OCI-LY1 (cell line): ENCODE data around the gene TCHH.

Source experiments
- H2AFZ ChIP-seq: fragments of 200-600 bp; sonication (generic), shearing (Covaris generic); 2 replicates; pipeline ENCODE4 v1.6.0; 2014; ENCODE audit warnings: antibody characterized with exemption, mild to moderate bottlenecking, low read length
- H3F3A ChIP-seq: fragments of 200-600 bp; sonication (generic), shearing (Covaris generic); 2 replicates; pipeline ENCODE4 v1.6.0; 2014; ENCODE audit warnings: mild to moderate bottlenecking, antibody characterized with exemption, low read length, moderate library complexity; ENCODE audit not compliant: insufficient read depth
- H3K27ac ChIP-seq: fragments of 200-600 bp; sonication (generic); 2 replicates; pipeline ENCODE4 v1.5.1; 2014; ENCODE audit warnings: low read length, mixed run types, mild to moderate bottlenecking, low read depth; ENCODE audit not compliant: poor library complexity, severe bottlenecking
- H3K27me3 ChIP-seq: fragments of 200-600 bp; sonication (generic); 2 replicates; pipeline ENCODE4 v1.6.0; 2014; ENCODE audit warnings: antibody characterized with exemption, mild to moderate bottlenecking, low read length, moderate library complexity; ENCODE audit not compliant: insufficient read depth
- H3K36me3 ChIP-seq: fragments of 200-600 bp; sonication (generic); 2 replicates; pipeline ENCODE4 v1.6.1; 2014; ENCODE audit warnings: mild to moderate bottlenecking, antibody characterized with exemption, low read length, moderate library complexity, mixed read lengths; ENCODE audit not compliant: insufficient read depth
- H3K4me1 ChIP-seq: fragments of 200-600 bp; sonication (generic); 2 replicates; pipeline ENCODE4 v1.5.1; 2014; ENCODE audit warnings: mild to moderate bottlenecking, low read length, moderate library complexity; ENCODE audit not compliant: insufficient read depth, severe bottlenecking
- H3K4me2 ChIP-seq: fragments of 200-600 bp; sonication (generic), shearing (Covaris generic); 2 replicates; pipeline ENCODE4 v1.6.1; 2014; ENCODE audit warnings: low read length
- H3K4me3 ChIP-seq: fragments of 200-600 bp; sonication (generic); 2 replicates; pipeline ENCODE4 v1.5.1; 2014; ENCODE audit warnings: low read length, low read depth, mild to moderate bottlenecking, mixed read lengths; ENCODE audit not compliant: poor library complexity, severe bottlenecking
- H3K79me2 ChIP-seq: fragments of 200-600 bp; shearing (Covaris generic); 2 replicates; pipeline ENCODE4 v1.6.1; 2016; ENCODE audit warnings: mixed run types, low read length, mixed read lengths; ENCODE audit not compliant: insufficient read depth
- H3K9ac ChIP-seq: fragments of 200-600 bp; sonication (generic), shearing (Covaris generic); 2 replicates; pipeline ENCODE4 v1.6.1; 2014; ENCODE audit warnings: mild to moderate bottlenecking, low read length, mixed read lengths
- H3K9me2 ChIP-seq: fragments of 200-600 bp; sonication (generic), shearing (Covaris generic); 2 replicates; pipeline ENCODE4 v1.6.1; 2014; ENCODE audit warnings: low read depth, mild to moderate bottlenecking, low read length, mixed read lengths
- H3K9me3 ChIP-seq: fragments of 200-600 bp; shearing (Covaris generic); 2 replicates; pipeline ENCODE4 v1.6.1; 2014; ENCODE audit warnings: low read length, mixed read lengths
- H4K20me1 ChIP-seq: fragments of 200-600 bp; sonication (generic), shearing (Covaris generic); 2 replicates; pipeline ENCODE4 v1.6.0; 2016; ENCODE audit warnings: mild to moderate bottlenecking, low read length; ENCODE audit not compliant: insufficient read depth
- EZH2 ChIP-seq: fragments of 200-600 bp; sonication (generic), shearing (Covaris generic); IDR thresholded peaks from 2 replicates; pipeline ENCODE4 v1.8.0; 2017; ENCODE audit warnings: borderline replicate concordance, mixed run types, mild to moderate bottlenecking, antibody characterized with exemption, low read length, moderate library complexity, mixed read lengths
- TF ChIP-seq, protein P1 (sequence below): fragments of 200-600 bp; sonication (generic), shearing (Covaris generic); IDR thresholded peaks from 2 replicates; pipeline ENCODE4 v1.5.1; 2017; ENCODE audit warnings: mild to moderate bottlenecking, antibody characterized with exemption, low read length, moderate library complexity, mixed read lengths

The TCHH gene

DNA sequence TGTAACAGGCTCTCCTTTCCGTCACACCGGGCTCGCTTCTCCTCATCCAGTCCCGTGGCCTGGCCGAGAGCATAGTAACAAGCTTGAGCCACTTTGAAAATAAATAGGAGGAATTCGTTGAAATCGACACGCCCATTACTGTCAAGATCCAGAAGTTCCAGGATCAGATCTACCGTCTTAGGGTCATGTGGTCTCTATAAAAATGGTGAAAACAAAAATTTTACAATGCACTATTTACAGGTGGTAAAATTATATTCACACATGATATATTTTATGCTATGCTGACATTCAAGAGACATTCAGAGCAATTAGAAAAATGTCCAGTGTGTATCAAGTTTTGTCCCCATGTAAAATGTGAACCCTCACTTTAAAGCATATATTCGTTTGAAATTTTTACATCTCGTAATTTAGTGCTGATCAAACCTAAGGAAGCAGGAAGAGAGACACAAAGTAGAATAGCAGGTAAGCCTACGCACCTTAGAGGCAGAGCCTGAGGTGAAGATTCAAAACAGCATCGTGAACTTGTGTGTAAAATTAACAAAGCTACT is 2.3 kb downstream of the TCHH start:
- H3K27ac ChIP-seq: no peak overlapping the region
- no peaks in the 10 kb centered on the region for H3K9me2 ChIP-seq
- no peaks in the 10 kb centered on the region for H3K79me2 ChIP-seq
- no peaks in the 10 kb centered on the region for H4K20me1 ChIP-seq
- no peaks in the 10 kb centered on the region for H3K36me3 ChIP-seq
- no peaks in the 10 kb centered on the region for H3K4me1 ChIP-seq
- H3K9ac ChIP-seq: no peak overlapping the region
- H2AFZ ChIP-seq: no peak overlapping the region
- H3K4me2 ChIP-seq: no peak overlapping the region
- no peak overlapping the region for H3K4me3 ChIP-seq
- no peaks in the 10 kb centered on the region for H3K9me3 ChIP-seq
- no peaks in the 10 kb centered on the region for H3K27me3 ChIP-seq
- H3F3A ChIP-seq: no peaks in the 10 kb centered on the region
- no peak for TF ChIP-seq EZH2
- TF ChIP-seq, protein P1, sequence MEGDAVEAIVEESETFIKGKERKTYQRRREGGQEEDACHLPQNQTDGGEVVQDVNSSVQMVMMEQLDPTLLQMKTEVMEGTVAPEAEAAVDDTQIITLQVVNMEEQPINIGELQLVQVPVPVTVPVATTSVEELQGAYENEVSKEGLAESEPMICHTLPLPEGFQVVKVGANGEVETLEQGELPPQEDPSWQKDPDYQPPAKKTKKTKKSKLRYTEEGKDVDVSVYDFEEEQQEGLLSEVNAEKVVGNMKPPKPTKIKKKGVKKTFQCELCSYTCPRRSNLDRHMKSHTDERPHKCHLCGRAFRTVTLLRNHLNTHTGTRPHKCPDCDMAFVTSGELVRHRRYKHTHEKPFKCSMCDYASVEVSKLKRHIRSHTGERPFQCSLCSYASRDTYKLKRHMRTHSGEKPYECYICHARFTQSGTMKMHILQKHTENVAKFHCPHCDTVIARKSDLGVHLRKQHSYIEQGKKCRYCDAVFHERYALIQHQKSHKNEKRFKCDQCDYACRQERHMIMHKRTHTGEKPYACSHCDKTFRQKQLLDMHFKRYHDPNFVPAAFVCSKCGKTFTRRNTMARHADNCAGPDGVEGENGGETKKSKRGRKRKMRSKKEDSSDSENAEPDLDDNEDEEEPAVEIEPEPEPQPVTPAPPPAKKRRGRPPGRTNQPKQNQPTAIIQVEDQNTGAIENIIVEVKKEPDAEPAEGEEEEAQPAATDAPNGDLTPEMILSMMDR: no peak

DNA sequence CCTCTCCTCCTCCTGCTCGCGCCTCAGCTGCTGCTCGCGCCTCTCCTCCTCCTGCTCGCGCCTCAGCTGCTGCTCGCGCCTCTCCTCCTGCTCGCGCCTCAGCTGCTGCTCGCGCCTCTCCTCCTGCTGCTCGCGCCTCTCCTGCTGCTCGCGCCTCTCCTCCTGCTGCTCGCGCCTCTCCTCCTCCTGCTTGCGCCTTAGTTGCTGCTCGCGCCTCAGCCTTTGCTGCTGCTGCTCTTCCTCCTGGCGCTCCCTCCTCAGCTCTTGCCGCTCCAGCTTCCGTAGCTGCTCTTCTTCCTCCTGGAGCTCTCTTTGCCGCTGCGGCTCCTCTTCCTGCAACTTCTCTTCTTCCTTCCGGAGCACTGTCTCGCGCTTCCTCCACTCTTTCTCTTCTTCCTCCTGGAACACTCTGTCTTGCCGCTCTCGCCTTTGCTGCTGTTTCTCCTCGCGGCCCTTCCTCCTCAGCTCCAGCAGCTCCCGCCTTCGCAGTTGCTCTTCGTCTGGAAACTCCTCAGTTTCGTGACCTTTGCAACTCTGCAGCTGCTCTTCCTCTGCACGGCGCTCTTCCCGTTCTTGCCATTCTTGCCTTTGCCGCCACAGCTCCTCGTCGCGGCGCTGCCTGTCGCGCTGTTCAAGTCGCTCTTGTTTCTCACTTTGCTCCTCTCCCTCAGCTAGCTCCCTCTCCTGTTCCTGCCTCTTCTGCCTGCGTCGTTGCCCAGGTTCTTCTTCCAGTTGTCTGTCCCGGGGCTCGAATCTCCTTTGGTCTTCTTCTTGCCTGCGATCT is 3.0 kb downstream of the TCHH start:
- H3K9me2 ChIP-seq: no peaks in the 10 kb centered on the region
- no peaks in the 10 kb centered on the region for H3K27me3 ChIP-seq
- H3K9me3 ChIP-seq: no peaks in the 10 kb centered on the region
- H3K4me1 ChIP-seq: no peaks in the 10 kb centered on the region
- no peak overlapping the region for H2AFZ ChIP-seq
- no peak for TF ChIP-seq EZH2
- TF ChIP-seq, protein P1: no peak
- no peak overlapping the region for H3K27ac ChIP-seq
- no peaks in the 10 kb centered on the region for H3K36me3 ChIP-seq
- H3K4me2 ChIP-seq: no peak overlapping the region
- H3K9ac ChIP-seq: no peak overlapping the region
- H3K4me3 ChIP-seq: no peak overlapping the region
- no peaks in the 10 kb centered on the region for H3K79me2 ChIP-seq
- H4K20me1 ChIP-seq: no peaks in the 10 kb centered on the region
- H3F3A ChIP-seq: no peaks in the 10 kb centered on the region

DNA sequence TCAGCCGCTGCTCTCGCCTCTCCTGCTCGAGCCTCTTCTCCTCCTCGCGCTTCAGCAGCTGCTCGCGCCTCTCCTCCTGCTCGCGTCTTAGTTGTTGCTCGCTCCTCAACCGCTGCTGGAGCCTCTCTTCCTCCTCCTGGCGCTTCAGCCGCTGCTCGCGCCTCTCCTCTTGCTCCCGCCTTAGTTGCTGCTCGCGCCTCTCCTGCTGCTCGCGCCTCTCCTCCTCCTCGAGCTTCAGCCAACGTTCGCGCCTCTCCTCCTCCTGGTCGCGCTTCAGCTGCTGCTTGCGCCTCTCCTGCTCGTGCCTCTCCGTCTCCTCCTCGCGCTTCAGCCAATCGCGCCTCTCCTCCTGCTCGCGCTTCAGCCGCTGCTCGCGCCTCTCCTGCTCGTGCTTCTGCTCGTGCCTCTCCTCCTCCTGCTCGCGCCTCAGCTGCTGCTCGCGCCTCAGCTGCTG is 3.7 kb downstream of the TCHH start:
- Histone ChIP-seq H3K4me3 (no peak overlapping the region), H3K36me3 (no peaks in the 10 kb centered on the region), H4K20me1 (no peaks in the 10 kb centered on the region), H3K4me2 (no peak overlapping the region), H3F3A (no peaks in the 10 kb centered on the region), H3K9me2 (no peaks in the 10 kb centered on the region), H3K9me3 (no peaks in the 10 kb centered on the region), H3K27ac (no peak overlapping the region), H3K9ac (no peak overlapping the region), H2AFZ (no peak overlapping the region), H3K4me1 (no peaks in the 10 kb centered on the region), H3K27me3 (no peaks in the 10 kb centered on the region), H3K79me2 (no peaks in the 10 kb centered on the region)
- no peak for TF ChIP-seq EZH2
- TF ChIP-seq, protein P1: no peak
